GM12865 (cell line): ENCODE measurements around the gene GLT1D1.
A peak's percentile ranks its signal among the peaks of the same experiment; 100 is the strongest.

ENCODE experiments used
- DNase-seq: peaks from one replicate; pipeline ENCODE4 v3.0.0; 2010; ENCODE audit warnings: low read depth
- H3K4me3 ChIP-seq: 2 replicates; pipeline ENCODE4 v1.5.1; 2011; ENCODE audit warnings: mild to moderate bottlenecking, low read depth, low read length, control low read depth
- TF ChIP-seq, protein P1 (sequence below): IDR thresholded peaks from 2 replicates; pipeline ENCODE4 v1.5.1; 2011; ENCODE audit warnings: low read length, control low read depth, low read depth, inconsistent platforms; ENCODE audit not compliant: insufficient read depth; ENCODE audit errors: missing control alignments

Gene GLT1D1

DNA sequence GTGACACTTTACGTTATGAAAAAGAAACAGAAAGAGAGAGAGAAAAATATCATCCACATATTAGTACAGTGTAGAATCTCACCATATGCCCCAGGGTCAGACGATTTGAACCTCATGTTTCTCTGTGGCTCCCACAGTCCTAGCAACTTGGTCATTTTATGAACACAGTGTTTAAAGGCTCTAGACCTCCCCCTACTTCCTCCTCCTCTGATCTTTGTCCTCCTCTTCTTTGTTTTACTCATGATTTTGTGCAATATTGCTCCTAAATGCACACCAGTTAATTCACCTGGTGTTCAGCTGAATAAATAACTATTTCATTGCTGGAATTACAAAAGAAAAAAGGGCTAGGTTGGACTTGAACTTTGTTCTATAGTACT lies 18.2 kb downstream of the GLT1D1 start:
- H3K4me3 ChIP-seq: no peak overlapping the region
- TF ChIP-seq, protein P1, sequence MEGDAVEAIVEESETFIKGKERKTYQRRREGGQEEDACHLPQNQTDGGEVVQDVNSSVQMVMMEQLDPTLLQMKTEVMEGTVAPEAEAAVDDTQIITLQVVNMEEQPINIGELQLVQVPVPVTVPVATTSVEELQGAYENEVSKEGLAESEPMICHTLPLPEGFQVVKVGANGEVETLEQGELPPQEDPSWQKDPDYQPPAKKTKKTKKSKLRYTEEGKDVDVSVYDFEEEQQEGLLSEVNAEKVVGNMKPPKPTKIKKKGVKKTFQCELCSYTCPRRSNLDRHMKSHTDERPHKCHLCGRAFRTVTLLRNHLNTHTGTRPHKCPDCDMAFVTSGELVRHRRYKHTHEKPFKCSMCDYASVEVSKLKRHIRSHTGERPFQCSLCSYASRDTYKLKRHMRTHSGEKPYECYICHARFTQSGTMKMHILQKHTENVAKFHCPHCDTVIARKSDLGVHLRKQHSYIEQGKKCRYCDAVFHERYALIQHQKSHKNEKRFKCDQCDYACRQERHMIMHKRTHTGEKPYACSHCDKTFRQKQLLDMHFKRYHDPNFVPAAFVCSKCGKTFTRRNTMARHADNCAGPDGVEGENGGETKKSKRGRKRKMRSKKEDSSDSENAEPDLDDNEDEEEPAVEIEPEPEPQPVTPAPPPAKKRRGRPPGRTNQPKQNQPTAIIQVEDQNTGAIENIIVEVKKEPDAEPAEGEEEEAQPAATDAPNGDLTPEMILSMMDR: no peak
- peak; percentile 29 for DNase-seq

DNA sequence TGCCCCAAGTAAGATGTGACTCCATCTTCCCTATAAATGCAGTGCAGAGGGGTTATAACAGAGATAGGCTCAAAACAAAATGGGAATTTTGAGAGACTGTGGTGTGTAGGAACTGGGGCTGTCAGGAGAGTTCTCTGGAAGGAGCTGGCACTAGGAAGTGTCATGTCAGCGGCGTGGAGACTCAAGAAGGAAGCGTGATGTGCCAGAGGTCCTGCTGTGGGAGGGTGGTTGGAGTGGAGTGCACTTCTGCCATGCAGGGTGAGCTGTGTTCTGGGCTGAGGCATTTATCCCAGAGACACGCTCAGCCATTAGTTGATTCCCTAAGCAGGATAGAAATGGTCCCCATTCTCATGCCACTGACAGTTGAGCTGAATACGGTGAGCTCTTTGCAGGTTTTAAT lies 19.0 kb downstream of the GLT1D1 start:
- H3K4me3 ChIP-seq: no peak overlapping the region
- DNase-seq: no peak
- TF ChIP-seq, protein P1: no peak

DNA sequence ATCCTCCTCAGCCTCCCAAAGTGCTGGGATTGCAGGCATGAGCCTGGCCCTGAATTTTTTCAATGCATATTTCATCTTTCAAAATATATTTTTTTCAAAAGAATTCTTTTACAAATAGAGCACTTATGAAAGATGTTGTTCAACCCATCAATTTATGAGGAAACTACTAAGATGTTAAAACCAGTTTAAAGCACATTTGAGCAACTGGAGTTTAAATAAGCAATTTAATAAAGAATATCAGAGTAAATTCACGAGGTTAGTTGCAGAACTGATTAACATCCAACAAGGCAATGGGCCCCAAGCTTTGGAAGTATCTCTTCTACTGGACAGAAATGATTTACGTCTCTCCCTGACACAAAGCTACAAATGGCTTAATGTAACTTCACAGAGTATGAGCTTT lies 23.3 kb downstream of the GLT1D1 start:
- no peak overlapping the region for H3K4me3 ChIP-seq
- TF ChIP-seq, protein P1: no peak
- no peak for DNase-seq

DNA sequence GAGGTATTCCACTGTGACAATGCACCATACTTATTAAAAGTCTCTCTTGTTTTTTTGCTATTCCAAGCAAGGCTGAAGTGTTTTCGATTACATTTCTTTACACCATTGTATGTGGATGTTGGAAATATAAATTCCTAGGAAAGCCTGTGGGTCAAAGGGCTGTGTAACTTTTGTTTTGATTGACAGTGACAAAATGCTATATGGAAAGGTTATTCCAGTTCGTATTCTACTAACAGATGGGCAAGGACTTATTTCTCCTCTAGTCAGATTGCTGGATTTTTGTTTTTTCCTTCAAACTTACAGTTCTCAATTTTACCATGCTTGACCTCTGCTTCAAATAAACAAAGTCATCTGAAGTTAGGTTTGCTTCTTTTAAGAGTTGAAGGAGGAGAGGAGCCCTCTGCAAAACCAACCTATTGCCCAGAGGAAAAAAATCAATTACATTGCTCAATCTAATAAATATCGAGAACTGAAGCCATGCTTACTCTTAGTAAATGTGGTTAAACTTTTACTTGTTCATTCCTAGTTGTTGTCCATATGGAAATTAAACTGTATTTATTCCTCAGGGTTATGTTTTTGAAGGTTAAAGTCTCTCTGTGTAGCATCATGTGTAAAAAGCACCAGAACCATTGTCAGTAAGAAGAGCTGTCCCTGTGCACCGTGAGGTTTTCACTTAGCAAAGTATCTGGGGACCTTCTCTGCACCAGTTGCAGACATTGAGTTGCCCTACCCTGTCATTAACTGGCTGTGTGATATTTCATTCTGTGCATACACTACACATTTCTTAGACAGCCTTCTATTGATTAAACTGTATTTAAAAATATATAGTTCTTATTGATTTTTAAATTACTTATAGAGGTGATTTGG lies 26.9 kb downstream of the GLT1D1 start:
- no peak for DNase-seq
- no peak overlapping the region for H3K4me3 ChIP-seq
- TF ChIP-seq, protein P1: no peak

DNA sequence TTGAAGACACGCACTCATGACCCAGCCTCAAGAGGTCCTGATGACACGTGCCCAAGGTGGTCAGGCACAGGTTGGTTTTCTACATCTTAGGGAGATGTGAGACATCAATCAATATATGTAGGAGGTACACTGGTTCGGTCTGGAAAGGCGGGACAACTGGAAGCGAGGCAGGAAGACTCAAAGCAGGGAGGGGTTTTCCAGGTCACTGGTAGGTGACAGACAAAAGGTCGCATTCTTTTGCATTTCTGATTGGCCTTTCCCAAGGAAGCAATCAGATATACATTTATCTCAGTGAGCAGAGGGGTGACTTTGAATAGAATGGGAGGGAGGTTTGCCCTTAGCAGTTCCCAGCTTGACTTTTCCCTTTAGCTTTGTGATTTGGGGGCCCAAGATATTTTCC lies 38.6 kb downstream of the GLT1D1 start:
- TF ChIP-seq, protein P1: no peak
- no peak for DNase-seq
- H3K4me3 ChIP-seq: no peak overlapping the region

DNA sequence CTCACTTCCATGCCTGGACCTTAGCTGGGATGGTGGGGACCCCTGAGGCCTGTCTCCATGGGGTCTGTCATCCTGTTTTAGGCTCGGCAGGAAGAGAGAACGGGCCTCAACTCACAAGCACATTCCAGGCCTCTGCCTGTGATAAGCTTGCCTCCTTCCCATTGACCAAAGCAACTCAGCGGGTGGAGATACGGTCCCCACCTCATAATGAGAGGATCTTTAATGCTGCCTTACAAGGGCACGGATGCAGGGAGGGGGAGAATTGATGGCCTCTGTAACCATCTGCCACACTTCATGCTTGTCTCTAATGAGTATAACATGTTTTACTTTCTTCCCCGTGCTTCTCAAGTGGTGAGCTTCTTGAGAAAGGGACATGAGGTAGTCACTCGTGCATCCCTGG lies 50.0 kb downstream of the GLT1D1 start:
- TF ChIP-seq, protein P1: no peak
- DNase-seq: no peak
- no peak overlapping the region for H3K4me3 ChIP-seq
